ENCODE results near the gene SEC14L1. TPM values are rescaled to one million over a fixed set of nuclear protein-coding genes. Genes with fewer than 3 reads are reported as not detected.

SEC14L1 gene
- total RNA-seq, 1 donor from 2014 or later = 144 TPM

- Histone ChIP-seq H3K4me1 (peaks cover 64% of the 10 kb centered on the region), H3K27me3 (no peaks in the 10 kb centered on the region), H3K36me3 (peaks cover 9% of the 10 kb centered on the region), H3K27ac (no peak overlapping the region), H3K9me3 (no peaks in the 10 kb centered on the region), H3K4me3 (no peak overlapping the region)
- TF ChIP-seq CTCF (IDR thresholded peaks at IDR 0.05) = no peak
- intact Hi-C loops (cut with DNase I) = no loop called here
- DNase-seq (no peak), ATAC-seq (peak; percentile 27)
Measured at GRCh38 chr17:77186141-77186604, 45.4 kb downstream of the SEC14L1 start.

DNA sequence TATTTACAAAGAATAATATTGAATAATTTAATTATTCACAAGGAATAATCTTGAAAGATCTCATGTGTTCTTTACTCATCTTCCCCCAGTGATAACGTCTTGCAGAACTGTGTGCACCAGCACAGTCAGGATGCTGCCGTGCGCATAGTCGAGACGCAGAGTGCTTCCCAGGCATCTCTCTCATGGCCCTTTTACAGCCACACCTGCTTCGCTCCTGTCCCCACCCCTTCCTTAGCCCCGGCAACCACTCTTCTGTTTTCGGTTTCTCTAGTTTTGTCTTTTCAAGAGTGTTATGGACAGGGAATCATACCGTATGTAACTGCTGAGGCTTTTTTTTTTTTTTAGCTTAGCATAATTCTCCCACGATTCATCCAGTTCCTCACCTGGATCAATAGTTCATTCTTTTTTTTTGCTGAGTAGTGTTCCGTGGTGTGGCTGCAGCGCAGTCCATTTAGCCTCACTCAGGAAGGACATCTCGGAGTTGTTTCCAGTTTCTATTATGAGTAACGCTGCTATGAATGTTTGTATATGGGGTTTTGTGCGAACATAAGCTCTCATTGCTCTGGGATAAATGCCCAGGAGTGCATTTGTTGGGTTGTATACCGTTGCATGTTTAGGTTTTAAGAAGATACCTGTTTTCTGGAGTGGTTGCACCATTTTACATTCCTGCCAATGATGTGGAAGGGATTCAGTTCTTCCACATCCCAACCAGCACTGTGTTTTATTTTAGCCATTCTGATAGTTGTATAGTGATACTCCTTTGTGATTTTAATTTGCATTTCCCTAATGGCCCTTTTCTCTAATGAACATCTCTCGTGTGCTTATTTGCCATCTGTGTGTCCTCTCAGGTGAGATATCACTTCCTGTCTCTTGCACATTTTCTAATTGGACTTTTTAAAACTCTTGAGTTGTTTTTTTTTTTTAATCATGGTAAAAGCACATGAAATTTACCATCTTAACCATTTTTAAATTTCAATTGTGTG, 47.6 kb downstream of the SEC14L1 start:
- Histone ChIP-seq H3K4me3 (no peak overlapping the region), H3K4me1 (peaks cover 42% of the 10 kb centered on the region), H3K27ac (no peak overlapping the region), H3K27me3 (no peaks in the 10 kb centered on the region), H3K9me3 (no peaks in the 10 kb centered on the region), H3K36me3 (peaks cover 31% of the 10 kb centered on the region)
- no peak for TF ChIP-seq CTCF (IDR thresholded peaks at IDR 0.05)
- ATAC-seq = no peak
- intact Hi-C loops (cut with DNase I) = no loop called here
- no peak for DNase-seq

DNA sequence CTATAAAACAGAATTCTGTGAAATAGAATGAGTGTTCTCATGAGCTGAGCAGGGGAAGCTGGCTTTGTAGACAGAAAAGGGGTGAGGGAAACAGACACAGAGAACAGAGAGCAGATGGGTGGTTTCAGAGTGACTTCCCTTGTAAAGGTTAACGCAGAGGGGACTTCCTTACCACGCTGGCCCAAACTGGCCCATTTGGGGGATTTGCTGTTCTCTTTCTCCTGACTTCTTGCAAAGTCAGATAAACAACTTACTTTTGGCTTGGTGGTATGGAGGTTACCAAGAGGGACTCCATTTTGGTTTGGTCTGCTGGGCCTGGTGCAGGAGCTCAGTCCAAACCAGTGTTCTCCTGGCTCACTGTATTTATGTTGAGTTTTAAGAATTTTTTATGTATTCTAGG, 48.4 kb downstream of the SEC14L1 start:
- H3K36me3 ChIP-seq = peaks cover 38% of the 10 kb centered on the region
- no peak for TF ChIP-seq CTCF (IDR thresholded peaks at IDR 0.05)
- H3K27ac ChIP-seq = no peak overlapping the region
- H3K27me3 ChIP-seq = no peaks in the 10 kb centered on the region
- ATAC-seq (no peak), DNase-seq (no peak)
- peaks cover 34% of the 10 kb centered on the region for H3K4me1 ChIP-seq
- no peaks in the 10 kb centered on the region for H3K9me3 ChIP-seq
- intact Hi-C loops (cut with DNase I) = no loop called here
- no peak overlapping the region for H3K4me3 ChIP-seq

GRCh38 chr17:77190576-77190975, 49.8 kb downstream of the SEC14L1 start:
- Histone ChIP-seq H3K27ac (no peak overlapping the region), H3K27me3 (no peaks in the 10 kb centered on the region), H3K36me3 (peaks cover 53% of the 10 kb centered on the region), H3K9me3 (no peaks in the 10 kb centered on the region), H3K4me3 (no peak overlapping the region), H3K4me1 (peaks cover 20% of the 10 kb centered on the region)
- no peak for TF ChIP-seq CTCF (IDR thresholded peaks at IDR 0.05)
- DNase-seq (no peak), ATAC-seq (no peak)
- intact Hi-C loops (cut with DNase I) = no loop called here

DNA sequence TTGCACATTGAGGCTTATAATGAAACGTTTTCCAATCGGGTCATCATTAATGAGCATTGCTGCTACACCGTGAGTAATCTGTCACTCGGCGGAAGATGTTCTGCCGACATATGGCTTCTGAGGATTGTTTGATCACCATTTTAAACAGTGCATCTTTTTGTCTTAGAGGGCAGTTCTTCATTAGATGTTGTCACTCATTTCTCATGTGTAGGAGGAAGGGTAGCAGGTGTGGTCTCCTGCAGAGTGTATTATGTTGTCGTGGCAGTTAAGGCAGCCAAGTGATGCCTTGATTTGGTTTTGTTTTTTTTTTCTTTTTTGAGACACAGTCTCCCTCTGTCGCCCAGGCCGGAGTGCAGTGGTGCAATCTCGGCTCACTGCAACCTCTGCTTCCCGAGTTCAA, 50.5 kb downstream of the SEC14L1 start:
- intact Hi-C loops (cut with DNase I) = no loop called here
- ATAC-seq = no peak
- Histone ChIP-seq H3K4me1 (peaks cover 16% of the 10 kb centered on the region), H3K27ac (no peak overlapping the region), H3K4me3 (no peak overlapping the region), H3K9me3 (no peaks in the 10 kb centered on the region), H3K36me3 (peaks cover 59% of the 10 kb centered on the region), H3K27me3 (no peaks in the 10 kb centered on the region)
- TF ChIP-seq CTCF (IDR thresholded peaks at IDR 0.05) = no peak
- no peak for DNase-seq

All from upper lobe of right lung (tissue), 1 donor.